GM12891 (cell line): Measurements from ENCODE around the gene NANOG.

Experiments
- POLR2A ChIP-seq: IDR thresholded peaks from 2 replicates; pipeline ENCODE4 v1.6.1; 2011; ENCODE audit warnings: low read depth, low read length, control low read depth
- POLR2AphosphoS5 ChIP-seq: IDR thresholded peaks from 2 replicates; pipeline ENCODE4 v1.6.1; 2011; ENCODE audit warnings: low read depth, low read length, control low read depth
- TAF1 ChIP-seq: IDR thresholded peaks from 2 replicates; pipeline ENCODE4 v1.6.1; 2011; ENCODE audit warnings: low read depth, low read length, control low read depth

GRCh38 chr12:7835766-7836165 lies 46.6 kb downstream of the NANOG start:
- no peak for TF ChIP-seq POLR2AphosphoS5
- no peak for TF ChIP-seq POLR2A
- TF ChIP-seq TAF1, result no peak
